Measurements from ENCODE around the gene FBXO8. TPM values are rescaled to one million over a fixed set of nuclear protein-coding genes. Genes with fewer than 3 reads are reported as not detected.

FBXO8 gene
- total RNA-seq, 1 donor from 2014 or later = 28.4 TPM

DNA sequence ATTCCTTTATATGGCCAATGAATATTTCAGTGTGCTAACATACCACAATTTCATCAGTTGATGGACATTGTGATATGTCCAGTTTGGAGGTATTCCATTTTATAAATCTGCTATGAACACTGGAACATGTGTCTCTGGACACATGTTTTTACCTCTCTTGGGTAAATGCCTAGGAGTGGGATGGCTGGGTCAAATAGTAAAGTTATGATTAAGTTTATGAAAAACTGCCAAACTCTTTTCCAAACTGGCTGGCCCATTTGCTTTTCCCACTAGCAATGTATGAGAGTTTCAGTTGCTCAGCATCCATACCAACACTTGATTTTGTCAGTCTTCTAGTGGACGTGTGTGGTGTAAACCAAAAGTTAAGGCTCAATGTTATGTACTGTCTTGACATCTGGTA is 40.8 kb upstream of the FBXO8 start:
- no peaks in the 10 kb centered on the region for H3K36me3 Mint-ChIP-seq
- no peaks in the 10 kb centered on the region for H3K9me3 Mint-ChIP-seq
- H4K20me1 ChIP-seq (ENCODE audit: low read depth) = no peaks in the 10 kb centered on the region
- H3K4me1 Mint-ChIP-seq = no peaks in the 10 kb centered on the region
- H3K27me3 Mint-ChIP-seq (ENCODE audit: insufficient read depth, low read depth) = no peaks in the 10 kb centered on the region
- no peak for TF ChIP-seq EZH2phosphoT487 (IDR thresholded peaks at IDR 0.05)
- no peak for TF ChIP-seq EZH2 (IDR thresholded peaks at IDR 0.05)
- TF ChIP-seq, protein P1, sequence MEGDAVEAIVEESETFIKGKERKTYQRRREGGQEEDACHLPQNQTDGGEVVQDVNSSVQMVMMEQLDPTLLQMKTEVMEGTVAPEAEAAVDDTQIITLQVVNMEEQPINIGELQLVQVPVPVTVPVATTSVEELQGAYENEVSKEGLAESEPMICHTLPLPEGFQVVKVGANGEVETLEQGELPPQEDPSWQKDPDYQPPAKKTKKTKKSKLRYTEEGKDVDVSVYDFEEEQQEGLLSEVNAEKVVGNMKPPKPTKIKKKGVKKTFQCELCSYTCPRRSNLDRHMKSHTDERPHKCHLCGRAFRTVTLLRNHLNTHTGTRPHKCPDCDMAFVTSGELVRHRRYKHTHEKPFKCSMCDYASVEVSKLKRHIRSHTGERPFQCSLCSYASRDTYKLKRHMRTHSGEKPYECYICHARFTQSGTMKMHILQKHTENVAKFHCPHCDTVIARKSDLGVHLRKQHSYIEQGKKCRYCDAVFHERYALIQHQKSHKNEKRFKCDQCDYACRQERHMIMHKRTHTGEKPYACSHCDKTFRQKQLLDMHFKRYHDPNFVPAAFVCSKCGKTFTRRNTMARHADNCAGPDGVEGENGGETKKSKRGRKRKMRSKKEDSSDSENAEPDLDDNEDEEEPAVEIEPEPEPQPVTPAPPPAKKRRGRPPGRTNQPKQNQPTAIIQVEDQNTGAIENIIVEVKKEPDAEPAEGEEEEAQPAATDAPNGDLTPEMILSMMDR (IDR thresholded peaks at IDR 0.05) = no peak
- no peak overlapping the region for H3K4me3 ChIP-seq
- no peak overlapping the region for H3K9ac ChIP-seq
- H3K9me3 ChIP-seq (ENCODE audit: low read depth) = no peaks in the 10 kb centered on the region
- no peak overlapping the region for H3K4me3 Mint-ChIP-seq
- no peak overlapping the region for H3K27ac ChIP-seq
- no peak for DNase-seq (ENCODE audit: low spot score)
- no peaks in the 10 kb centered on the region for H3K36me3 ChIP-seq
- H3F3A ChIP-seq (ENCODE audit: low read depth) = no peaks in the 10 kb centered on the region
- no peaks in the 10 kb centered on the region for H3K27me3 ChIP-seq
- no peak overlapping the region for H3K27ac Mint-ChIP-seq
- H2AFZ ChIP-seq (replicated peaks) = no peak overlapping the region
- H3K4me1 ChIP-seq = no peaks in the 10 kb centered on the region
- no peak overlapping the region for H3K4me2 ChIP-seq
- H3K79me2 ChIP-seq (ENCODE audit: low read depth) = no peaks in the 10 kb centered on the region

GRCh38 chr4:174320494-174321199 is 37.2 kb upstream of the FBXO8 start:
- peak; percentile 1 for DNase-seq (ENCODE audit: low spot score)
- Histone ChIP-seq H3K27ac (no peak overlapping the region), H3K79me2 (ENCODE audit: low read depth) (no peaks in the 10 kb centered on the region), H3K27me3 (no peaks in the 10 kb centered on the region), H3K4me3 (no peak overlapping the region), H3K9ac (no peak overlapping the region), H3F3A (ENCODE audit: low read depth) (no peaks in the 10 kb centered on the region), H3K9me3 (ENCODE audit: low read depth) (no peaks in the 10 kb centered on the region), H4K20me1 (ENCODE audit: low read depth) (no peaks in the 10 kb centered on the region), H3K4me2 (no peak overlapping the region), H2AFZ (replicated peaks) (no peak overlapping the region), H3K4me1 (no peaks in the 10 kb centered on the region), H3K36me3 (peaks cover 5% of the 10 kb centered on the region)
- H3K27ac Mint-ChIP-seq = no peak overlapping the region
- H3K4me1 Mint-ChIP-seq = no peaks in the 10 kb centered on the region
- no peak overlapping the region for H3K4me3 Mint-ChIP-seq
- TF ChIP-seq EZH2 (IDR thresholded peaks at IDR 0.05) = no peak
- TF ChIP-seq, protein P1 (IDR thresholded peaks at IDR 0.05) = no peak
- TF ChIP-seq EZH2phosphoT487 (IDR thresholded peaks at IDR 0.05) = no peak
- no peaks in the 10 kb centered on the region for H3K36me3 Mint-ChIP-seq
- no peaks in the 10 kb centered on the region for H3K27me3 Mint-ChIP-seq (ENCODE audit: insufficient read depth, low read depth)
- H3K9me3 Mint-ChIP-seq = no peaks in the 10 kb centered on the region

GRCh38 chr4:174318829-174319764 is 35.6 kb upstream of the FBXO8 start:
- no peak overlapping the region for H3K27ac ChIP-seq
- H3K4me1 ChIP-seq = no peaks in the 10 kb centered on the region
- Mint-ChIP-seq H3K4me1 (peaks cover 7% of the 10 kb centered on the region), H3K27me3 (ENCODE audit: insufficient read depth, low read depth) (no peaks in the 10 kb centered on the region), H3K9me3 (no peaks in the 10 kb centered on the region), H3K36me3 (no peaks in the 10 kb centered on the region), H3K4me3 (no peak overlapping the region), H3K27ac (no peak overlapping the region)
- H3K79me2 ChIP-seq (ENCODE audit: low read depth) = no peaks in the 10 kb centered on the region
- TF ChIP-seq, protein P1 (IDR thresholded peaks at IDR 0.05) = peak; percentile 79
- TF ChIP-seq EZH2phosphoT487 (IDR thresholded peaks at IDR 0.05) = no peak
- no peak for TF ChIP-seq EZH2 (IDR thresholded peaks at IDR 0.05)
- H3K4me2 ChIP-seq = no peak overlapping the region
- no peaks in the 10 kb centered on the region for H3K27me3 ChIP-seq
- H3K9ac ChIP-seq = no peak overlapping the region
- no peak overlapping the region for H3K4me3 ChIP-seq
- H2AFZ ChIP-seq (replicated peaks) = no peak overlapping the region
- H4K20me1 ChIP-seq (ENCODE audit: low read depth) = no peaks in the 10 kb centered on the region
- peaks cover 5% of the 10 kb centered on the region for H3K36me3 ChIP-seq
- no peaks in the 10 kb centered on the region for H3F3A ChIP-seq (ENCODE audit: low read depth)
- DNase-seq (ENCODE audit: low spot score) = peak; percentile 40
- H3K9me3 ChIP-seq (ENCODE audit: low read depth) = no peaks in the 10 kb centered on the region
